ENCODE measurements around the gene NPHP4.

Gene NPHP4

DNA sequence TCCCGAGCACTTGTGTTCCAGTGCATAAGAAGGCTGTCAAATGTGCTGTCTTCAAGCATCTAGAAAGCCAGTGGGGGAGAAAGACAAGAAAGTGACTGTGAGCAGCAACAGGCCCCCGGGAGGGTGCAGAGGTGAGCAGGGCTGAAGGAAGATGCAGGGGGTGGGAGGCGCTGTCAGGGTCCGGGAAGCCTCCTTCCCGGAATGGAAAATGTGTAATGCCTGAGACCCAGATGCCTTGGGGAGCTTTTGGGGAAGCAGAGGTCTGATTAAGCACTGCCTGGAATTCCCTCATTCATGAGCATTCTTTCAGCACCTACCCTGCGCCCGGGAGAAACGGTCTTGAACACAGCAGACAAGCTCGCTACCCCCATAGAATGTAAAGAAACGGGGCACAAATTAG lies 1.3 kb downstream of the NPHP4 start:
- no peak for DNase-seq (ENCODE audit: low read depth in 2 of 2)

DNA sequence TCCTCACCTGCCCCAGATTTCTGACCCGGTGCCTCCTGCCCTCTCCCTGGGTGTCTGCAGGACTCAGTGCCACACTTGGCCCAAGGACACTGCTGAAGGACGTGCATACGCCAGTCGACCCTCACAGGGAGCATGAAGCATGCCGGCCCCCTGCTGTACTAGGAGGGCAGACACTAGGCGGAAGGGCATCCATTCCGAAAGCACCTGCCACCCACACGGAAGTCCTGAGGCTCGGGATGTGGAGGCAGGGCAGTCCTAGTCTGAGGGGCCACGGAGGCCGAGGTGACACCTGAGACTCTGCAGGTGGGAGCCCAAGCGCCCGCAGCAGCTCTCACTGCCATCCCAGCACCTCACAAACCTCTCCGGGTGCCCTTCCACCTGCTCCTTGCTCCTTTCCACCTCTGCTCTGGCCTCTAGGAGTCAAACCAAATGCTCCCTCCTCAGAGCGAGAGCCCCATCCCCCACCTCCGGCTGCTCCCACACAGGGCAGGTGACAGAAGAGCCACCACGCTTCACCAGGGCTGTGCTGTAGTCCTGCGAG lies 2.4 kb downstream of the NPHP4 start:
- DNase-seq (ENCODE audit: low read depth in 2 of 2): no peak

DNA sequence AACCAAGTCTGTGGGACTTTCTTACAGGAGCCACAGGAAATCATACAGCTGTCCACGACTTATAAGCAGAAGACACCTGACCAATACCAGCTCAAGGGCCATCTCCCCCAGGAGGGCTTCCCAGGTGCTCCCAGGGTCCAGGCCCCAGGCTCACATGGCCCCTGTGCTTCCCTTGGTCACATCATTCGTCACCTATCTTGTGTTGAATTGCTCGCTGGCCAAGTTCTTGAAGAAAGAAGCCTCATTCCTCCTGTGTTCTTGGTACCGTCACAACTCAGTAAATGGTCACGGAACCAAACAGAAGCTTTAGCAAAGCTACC lies 3.0 kb downstream of the NPHP4 start:
- no peak for DNase-seq (ENCODE audit: low read depth in 2 of 2)

DNA sequence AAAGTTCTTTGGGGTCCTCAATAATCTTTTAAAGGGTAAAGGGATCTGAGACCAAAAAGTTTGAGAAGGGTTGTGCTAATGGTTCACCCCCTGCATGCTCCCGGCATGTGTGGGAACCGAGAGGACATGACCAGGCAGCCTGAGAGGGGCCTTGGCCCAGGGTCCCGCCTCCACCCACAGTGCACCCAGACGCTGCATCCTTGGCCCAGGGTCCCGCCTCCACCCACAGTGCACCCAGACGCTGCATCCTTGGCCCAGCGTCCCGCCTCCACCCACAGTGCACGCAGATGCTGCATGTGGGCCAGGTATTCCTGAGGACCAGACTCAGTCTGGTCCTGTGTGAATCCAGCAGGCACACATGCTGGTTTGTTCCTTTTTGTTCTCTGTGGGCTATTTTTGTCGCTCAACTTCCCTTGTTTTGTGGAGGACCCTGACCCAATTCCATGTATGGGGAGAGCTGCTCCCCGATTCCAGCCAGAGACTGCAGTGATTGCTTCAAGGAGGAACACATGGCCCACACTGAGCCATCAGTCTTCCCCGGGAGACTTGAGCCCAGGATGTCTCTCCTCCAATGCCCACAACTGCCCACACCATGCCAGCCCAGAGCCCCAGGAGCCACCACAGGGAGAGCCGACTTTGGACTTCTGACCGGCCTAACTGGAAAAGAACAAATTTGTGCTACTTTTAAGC lies 3.5 kb downstream of the NPHP4 start:
- no peak for DNase-seq (ENCODE audit: low read depth in 2 of 2)

DNA sequence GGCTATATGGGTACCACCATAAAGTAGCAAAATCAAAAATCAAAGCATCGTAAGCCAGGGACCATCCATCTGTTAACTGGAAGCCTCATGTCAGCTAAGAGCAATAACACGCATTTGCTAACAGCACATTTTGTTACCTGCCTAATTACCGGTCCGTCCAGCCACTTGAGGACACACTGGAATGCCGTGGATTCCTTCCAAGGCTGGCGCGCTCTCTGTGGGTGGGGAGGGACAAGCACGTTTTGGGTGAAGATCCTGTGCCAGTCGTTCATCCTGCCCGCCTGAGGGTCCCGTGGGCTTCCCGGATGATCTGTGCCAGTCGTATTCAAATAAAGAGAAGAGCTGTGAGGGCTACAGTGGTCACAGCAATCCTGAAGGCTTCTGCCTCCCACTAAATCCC lies 6.2 kb downstream of the NPHP4 start:
- DNase-seq (ENCODE audit: low read depth in 2 of 2): no peak

DNA sequence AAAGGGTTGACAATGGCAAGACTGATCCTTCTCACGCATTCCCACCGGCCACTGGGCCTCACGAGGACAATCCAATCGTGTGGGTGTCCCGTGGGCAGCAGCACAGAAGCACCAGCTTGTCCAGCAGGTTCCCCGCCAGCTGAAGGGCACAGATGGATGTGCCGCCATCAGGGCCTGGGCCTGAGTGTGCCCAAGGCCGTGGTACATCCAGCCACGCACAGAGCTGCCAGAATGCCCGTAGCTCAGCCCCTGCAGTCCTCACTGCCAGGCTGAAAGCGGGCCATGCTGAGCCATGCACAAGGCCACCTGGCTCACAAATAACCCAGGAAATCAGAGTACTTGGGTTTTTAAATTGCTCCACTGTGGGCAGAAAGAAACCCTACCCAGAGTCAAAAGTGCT lies 7.0 kb downstream of the NPHP4 start:
- DNase-seq (ENCODE audit: low read depth in 2 of 2): no peak

DNA sequence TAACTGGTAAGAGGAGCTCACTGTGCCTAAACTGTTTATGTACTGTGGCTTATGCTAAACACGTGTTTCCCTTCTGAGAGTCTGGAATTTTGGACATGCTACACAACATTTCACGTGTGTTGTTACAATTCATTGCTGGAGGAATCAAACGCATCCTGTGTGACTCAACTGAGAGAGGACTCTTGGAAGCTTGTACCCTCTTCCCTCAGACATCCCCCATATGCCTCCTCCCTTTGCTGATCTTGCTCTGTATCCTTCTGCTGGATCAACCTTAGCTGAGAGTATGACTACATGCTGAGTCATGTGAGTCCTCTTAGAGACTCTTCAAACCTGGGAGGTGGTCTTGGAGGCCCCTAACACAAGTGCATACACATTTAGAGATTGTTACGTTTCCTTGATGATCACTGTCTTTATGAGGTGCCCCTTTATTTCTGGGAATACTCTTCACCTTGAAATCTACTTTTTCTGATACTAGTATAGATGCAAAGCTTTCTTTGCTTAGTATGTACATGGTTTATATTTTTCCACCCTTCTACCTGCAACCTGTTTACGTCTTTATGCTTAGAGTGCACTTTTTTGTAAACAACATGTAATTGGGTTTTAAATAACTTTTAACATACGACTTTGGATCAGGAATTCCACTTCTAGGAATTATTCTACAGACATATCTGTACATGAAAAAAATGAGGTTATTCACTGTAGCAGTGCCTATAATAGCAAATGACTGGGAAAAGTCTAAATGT lies 8.7 kb downstream of the NPHP4 start:
- DNase-seq (ENCODE audit: low read depth in 2 of 2): peak; percentile 77 to 78

DNA sequence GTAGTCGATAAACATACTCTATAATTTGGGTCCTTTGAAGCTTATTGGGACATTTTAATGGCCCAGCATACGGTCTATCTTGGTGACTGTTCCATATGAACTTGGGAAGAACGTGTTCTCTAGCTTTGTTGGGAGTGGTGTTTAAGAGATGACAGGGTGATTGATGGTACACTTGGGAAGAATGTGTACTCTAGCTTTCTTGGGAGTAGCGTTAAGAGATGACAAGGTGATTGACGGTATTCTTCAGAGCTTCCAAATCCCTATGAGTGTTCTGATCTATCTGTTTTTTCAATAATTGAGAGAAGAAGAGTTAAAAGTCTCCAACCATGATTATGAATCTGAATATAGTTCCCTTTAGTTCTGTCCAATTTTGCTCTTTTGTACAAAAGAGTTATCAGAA lies 9.4 kb downstream of the NPHP4 start:
- DNase-seq (ENCODE audit: low read depth in 2 of 2): peak; percentile 44 to 50

DNA sequence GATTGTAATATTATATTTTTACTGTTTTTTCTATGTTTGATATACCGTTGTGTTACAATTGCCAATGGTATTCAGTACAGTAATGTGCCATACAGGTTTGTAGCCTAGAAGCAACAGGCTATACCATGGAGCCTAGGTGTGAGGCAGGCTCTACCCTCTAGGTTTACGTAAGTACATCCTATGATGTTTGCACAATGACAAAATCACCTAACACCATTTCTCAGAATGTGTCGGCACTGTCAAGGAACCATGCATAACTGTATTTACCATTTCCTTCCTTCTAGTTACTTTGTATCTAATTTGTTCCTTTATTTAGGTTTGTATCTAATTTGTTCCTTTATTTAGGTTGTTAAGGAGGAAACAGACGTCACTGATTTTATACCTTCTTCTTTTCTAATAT lies 9.9 kb downstream of the NPHP4 start:
- DNase-seq (ENCODE audit: low read depth in 2 of 2): no peak

DNA sequence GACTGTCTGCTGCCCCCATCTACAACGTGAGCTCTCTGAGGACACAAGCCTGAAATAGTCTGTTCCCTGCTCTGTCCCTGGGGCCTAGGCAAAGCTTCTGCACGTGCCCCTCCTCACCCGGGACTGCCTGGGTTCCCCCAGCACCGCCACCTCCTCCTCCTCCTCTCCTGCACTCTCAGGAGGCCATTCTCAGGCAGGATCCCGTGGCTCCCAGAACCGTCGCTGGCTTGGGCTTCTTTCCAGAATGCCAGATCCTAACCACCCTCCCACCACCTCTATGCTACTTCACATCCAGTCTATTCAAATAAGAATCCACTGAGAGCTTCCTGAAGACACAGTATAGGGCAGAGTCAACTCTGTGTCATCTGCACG lies 11.2 kb downstream of the NPHP4 start:
- no peak for DNase-seq (ENCODE audit: low read depth in 2 of 2)

DNA sequence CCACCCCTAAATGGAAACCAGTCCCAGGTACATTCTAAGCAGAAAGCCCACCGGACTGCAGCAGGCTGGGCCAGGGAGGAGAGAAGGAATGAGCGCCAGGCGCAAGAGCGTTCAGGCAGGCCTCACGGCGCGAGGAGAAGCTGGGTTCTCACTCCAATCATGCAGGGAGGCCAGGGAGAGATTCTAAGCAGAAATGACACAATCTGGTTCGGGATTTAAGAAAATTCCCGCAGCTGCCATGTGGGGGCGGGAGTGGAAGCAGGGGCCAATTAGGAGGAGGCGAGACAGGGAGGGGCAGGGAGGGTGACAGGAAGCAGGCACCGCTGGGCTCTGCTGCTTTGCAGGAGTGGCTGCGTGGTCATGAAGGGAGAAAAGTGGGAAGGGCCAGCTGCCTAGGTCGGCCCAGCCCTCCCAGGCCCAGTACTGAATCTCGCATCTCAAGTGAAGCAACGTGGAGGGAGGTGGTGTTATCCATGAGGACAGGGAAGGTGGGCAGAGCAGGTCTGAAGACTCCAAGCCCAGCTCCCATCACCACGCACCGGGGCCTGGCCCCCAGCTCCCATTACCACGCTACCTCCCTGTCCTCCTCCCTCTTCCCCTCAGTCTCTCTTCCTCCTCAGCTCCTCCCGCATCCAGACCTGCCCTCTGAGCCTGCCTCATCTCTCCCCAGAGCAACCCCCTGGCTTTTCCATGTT lies 11.8 kb downstream of the NPHP4 start:
- DNase-seq (ENCODE audit: low read depth in 2 of 2): no peak

DNA sequence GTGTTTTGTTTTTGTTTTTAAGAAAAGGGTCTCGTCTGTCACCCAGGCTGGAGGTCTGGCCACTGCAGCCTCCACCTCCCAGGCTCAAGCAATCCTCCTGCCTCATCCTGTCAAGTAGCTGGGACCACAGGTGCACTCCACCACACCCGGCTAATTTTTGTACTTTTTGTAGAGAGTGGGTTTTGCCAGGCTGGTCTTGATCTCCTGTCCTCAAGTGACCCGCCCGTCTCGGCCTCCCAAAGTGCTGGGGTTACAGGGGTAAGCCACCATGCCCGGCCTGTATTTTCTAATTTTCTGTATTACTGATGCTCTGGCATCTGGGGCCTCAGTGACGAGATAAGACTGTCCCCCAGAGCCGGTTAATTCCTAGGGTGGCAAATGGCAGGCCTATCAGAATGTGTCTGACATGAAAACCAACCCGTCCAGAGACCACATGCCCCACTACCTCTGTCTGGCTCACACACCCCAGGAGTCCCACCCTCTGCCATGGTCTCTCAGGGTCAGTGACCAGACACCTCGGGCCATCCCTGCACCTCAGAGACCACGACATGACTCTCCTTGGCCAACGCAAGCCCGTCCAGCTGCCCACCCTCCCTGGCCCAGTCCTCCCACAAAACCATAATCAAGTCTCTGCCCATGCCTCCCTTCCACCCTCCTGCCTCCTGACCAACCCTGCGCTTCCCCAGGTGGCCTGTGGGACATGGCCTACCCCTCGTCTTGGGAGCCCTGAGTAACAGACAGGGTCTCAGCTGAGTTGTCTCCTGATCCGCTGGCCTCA lies 12.5 kb downstream of the NPHP4 start:
- no peak for DNase-seq (ENCODE audit: low read depth in 2 of 2)

DNA sequence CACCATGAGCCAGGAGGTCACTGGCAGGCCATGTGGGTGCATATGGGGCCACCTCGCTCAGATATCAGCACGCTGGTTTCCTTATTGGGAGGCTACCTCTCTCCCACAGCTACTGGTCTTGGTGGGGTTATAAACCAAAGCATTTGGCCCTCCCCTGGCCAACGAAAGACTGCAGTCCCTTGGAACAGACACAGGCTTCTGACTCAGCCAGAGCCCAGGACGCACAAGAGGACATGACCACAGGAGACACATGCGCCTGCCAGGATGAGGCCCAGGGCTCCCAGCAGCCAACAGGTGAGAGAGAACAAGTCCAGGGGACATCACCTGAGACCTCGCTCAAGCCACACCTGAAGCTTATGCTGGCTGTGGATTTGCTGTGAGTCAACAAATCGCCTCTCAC lies 13.8 kb downstream of the NPHP4 start:
- DNase-seq (ENCODE audit: low read depth in 2 of 2): no peak

DNA sequence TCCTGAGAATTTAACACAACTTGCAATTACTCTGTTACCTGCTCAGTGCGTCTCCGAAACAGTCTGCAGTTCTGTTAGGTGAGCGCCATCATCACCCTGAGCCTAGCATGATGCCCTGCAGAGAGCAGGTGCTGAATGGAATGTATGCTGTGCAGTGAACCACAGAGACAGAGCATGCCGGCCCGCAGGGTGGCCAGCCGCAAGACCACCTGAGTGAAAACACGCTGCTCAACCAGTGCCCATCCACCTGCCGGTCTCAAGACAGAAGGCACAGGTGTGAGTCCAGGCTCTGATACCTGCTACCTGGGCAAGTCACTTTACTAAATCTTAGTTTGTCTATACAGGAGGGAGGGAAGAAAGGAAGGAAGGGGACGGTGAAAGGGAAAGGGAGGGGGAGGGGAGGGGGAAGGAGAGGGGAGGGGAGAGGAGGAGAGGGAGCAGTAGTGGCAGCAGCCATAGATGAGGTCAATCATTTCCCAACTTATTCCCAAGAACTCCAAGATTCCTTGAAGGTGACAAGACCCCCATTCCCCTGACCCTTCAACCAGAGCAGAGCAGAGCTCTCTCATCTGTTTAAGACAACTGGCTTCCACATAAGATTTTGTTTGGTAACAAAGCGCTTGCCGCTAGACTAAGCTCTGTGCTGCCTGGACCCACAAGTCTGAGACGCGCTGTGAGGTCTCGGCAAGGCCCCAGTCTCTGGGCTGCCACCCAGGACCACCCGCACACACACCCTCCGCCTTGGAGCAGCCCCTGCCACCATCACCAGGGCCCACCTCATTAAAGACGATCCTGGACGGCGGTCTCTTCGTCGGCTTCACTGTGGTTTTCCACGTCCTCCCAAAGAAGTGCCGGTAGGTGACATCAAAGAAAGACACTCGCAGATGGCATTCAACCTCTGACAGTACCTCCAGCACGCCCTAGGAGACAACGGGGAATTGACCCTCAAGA lies 14.5 kb downstream of the NPHP4 start:
- no peak for DNase-seq (ENCODE audit: low read depth in 2 of 2)

DNA sequence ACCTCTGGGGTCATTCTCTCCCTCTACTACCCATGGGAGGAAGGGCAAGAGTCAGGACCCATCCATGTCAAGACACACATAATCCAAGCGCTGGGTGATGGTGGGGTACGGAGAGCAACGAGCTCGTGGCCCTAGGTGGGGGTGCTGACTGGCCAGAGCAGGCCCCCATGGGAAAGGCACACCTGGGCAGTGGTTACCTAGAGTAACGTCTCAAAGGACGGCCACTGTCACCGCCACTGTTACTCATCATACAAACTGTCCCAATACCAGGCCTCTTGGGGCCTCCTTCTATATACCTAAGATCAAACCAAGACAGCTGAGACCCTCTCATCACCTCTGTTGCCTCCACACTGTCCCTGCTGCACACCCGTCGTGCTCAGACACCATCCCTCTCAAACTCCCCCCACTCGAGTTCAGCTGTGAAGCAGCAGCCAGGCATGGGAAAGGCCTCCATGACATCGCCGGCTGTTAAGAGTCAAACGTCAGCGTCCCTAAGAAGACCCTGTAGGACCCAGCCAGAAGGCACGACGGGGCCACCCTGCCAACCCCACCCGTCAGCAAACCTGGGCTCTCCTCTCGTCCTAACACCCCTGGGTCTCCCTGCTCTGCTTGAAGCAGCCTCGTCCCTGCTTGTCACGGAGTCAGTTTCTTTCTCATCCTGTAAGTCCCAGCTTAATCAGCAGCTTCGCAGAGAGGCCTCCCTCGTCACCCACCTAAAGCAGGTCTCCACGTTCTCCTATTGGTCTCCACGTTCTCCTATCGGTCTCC lies 15.3 kb downstream of the NPHP4 start:
- no peak for DNase-seq (ENCODE audit: low read depth in 2 of 2)

DNA sequence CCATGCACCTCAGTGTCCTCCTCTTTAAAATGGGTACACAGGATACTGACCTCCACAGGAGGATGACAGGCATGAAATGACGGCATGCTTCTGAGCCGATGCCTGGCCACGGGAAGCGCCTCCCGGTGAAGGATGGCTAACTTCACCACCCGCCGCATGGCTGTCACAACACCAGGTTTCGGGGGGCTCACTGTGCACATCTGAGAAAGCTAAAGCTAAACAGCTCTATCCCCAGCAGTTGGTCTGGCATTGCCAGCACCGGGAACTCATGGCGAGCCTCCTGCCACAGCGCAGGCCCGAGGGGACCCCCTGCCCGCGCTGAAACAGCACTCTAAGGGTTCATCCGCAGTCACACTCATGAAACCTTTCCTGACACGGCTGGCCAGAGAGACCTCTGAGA lies 16.0 kb downstream of the NPHP4 start:
- no peak for DNase-seq (ENCODE audit: low read depth in 2 of 2)

DNA sequence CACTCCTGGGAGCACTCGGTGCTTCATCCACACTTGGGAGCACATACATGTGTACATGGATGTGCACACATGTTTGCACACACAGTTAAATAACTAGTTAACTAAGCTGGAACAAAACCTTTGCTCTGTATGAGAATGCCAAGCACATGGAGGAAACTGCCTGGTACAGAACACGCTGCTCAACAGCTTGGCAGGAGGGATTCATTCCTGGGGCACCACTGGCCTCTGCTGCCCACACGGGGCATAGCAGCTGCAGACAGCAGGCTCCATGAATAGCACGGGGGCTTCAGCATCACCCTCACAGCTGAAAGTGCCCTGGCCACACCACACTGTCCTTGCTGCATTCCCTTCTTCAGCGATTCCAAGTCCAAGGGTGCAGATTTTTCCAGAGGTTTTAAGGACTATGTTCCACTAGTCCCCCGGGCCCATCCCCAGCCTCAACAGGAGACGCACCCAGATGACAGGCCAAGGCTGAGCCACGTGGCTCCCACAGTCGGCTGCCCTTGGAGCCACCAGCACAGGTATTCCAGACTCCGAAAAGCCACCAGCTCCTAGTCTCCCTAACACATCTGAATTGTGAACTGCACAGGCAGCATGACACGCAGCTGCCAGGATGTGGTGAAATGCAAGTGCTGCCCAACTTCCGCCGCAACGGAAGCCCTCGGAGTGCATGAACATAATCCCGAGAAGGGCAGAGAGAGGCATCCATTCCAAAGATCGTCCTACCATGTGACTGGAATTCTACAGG lies 16.9 kb downstream of the NPHP4 start:
- peak in 1 of 2 experiments; percentile 20 for DNase-seq (ENCODE audit: low read depth in 2 of 2)

DNA sequence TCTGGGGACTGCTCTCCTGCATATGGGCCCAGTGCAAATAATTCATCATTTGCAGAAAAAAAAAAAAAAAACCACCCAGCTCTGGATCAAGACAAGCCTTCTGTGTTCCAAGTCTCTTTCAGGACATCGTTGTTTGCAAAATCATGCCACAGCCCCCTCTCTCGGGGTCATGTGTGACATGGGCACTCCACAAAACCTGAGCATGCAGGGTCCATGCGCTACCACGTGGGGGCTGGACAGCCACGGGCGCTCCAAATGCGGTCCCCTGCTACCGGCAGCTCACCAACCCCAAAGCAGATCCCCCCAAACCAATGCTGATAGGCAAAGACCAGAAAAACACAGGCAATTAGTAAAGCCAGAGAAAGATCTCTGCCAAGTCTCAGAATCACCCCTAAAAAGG lies 17.6 kb downstream of the NPHP4 start:
- DNase-seq (ENCODE audit: low read depth in 2 of 2): no peak

DNA sequence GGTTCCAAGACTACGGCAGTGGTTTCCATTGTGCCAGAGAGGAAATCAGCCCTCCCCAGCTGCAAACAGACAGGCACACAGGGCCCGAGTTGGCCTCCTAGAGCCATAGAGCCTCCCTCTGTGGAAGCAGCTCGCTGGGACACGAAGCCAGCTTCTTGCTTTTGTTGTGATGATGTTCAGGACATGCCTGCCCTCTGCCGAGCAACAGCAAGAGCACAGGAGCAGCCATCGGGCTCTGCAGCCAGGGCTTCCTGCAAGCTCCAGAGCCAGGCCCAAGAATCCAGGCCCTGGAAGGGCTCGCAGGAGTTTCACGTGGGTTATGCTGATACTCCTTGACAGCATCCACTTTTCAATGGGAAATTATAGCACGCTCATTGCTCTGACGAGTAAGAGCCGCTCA lies 18.5 kb downstream of the NPHP4 start:
- DNase-seq (ENCODE audit: low read depth in 2 of 2): no peak

DNA sequence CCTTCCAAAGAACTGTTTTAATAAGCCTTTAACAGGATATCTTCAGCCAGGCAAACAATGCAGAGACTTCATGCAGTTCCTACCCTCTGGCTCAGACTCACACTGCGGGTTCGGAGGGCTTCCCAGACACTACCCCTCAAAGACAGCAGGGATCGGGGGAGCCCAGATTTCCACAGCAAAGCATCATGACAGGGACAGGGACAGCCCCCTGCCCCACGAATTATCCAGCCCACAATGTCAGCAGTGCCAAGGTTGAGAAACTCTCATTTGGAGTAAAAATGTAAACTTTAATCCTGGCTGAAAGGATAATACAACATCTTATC lies 20.1 kb downstream of the NPHP4 start:
- DNase-seq (ENCODE audit: low read depth in 2 of 2): no peak

All from fibroblast of skin of left quadriceps (primary cell).